ENCODE measurements around the gene RIPOR1.

The RIPOR1 gene

GRCh38 chr16:67482233-67482924, 46.2 kb upstream of the RIPOR1 start:
- H4K20me1 ChIP-seq (ENCODE audit: control insufficient read depth, insufficient read depth, low read depth, low read length), result no peaks in the 10 kb centered on the region
- TF ChIP-seq CTCF (IDR thresholded peaks at IDR 0.05; ENCODE audit: low read depth, low read length, poor library complexity, severe bottlenecking), result no peak
- no peak for TF ChIP-seq EZH2phosphoT487 (IDR thresholded peaks at IDR 0.05; ENCODE audit: borderline replicate concordance, low read length)
- H3K4me2 ChIP-seq (ENCODE audit: low read length), result peak overlapping the region; percentile 97
- H3K9me3 ChIP-seq (ENCODE audit: control insufficient read depth, insufficient read depth, low read length), result no peaks in the 10 kb centered on the region
- H3K36me3 ChIP-seq (ENCODE audit: control insufficient read depth, low read length), result peaks cover 19% of the 10 kb centered on the region
- H3K4me1 ChIP-seq (ENCODE audit: control insufficient read depth, low read length), result peaks cover 63% of the 10 kb centered on the region
- H3K27me3 ChIP-seq (ENCODE audit: control insufficient read depth, low read length), result no peaks in the 10 kb centered on the region
- H3F3A ChIP-seq (ENCODE audit: control insufficient read depth, insufficient read depth), result peaks cover 9% of the 10 kb centered on the region
- peak overlapping the region; percentile 95 for H3K4me3 ChIP-seq (ENCODE audit: low read length)
- no peaks in the 10 kb centered on the region for H3K9me2 ChIP-seq (replicated peaks; ENCODE audit: control insufficient read depth, low read length)
- peak overlapping the region; percentile 85 for H3K27ac ChIP-seq (ENCODE audit: low read depth, low read length)
- peaks cover 53% of the 10 kb centered on the region for H3K79me2 ChIP-seq (ENCODE audit: control insufficient read depth, low read length)

- H3K4me1 ChIP-seq (ENCODE audit: control insufficient read depth, low read length), result peaks cover 71% of the 10 kb centered on the region
- no peak for TF ChIP-seq CTCF (IDR thresholded peaks at IDR 0.05; ENCODE audit: low read depth, low read length, poor library complexity, severe bottlenecking)
- H3K4me3 ChIP-seq (ENCODE audit: low read length), result peak within 1 kb of the TSS; percentile 95
- peaks cover 16% of the 10 kb centered on the region for H3F3A ChIP-seq (ENCODE audit: control insufficient read depth, insufficient read depth)
- H3K4me2 ChIP-seq (ENCODE audit: low read length), result peak within 1 kb of the TSS; percentile 97
- peaks cover 45% of the 10 kb centered on the region for H3K79me2 ChIP-seq (ENCODE audit: control insufficient read depth, low read length)
- no peak within 1 kb of the TSS for H3K27ac ChIP-seq (ENCODE audit: low read depth, low read length)
- no peaks in the 10 kb centered on the region for H3K9me3 ChIP-seq (ENCODE audit: control insufficient read depth, insufficient read depth, low read length)
- H3K9me2 ChIP-seq (replicated peaks; ENCODE audit: control insufficient read depth, low read length), result no peaks in the 10 kb centered on the region
- H3K36me3 ChIP-seq (ENCODE audit: control insufficient read depth, low read length), result peaks cover 16% of the 10 kb centered on the region
- no peaks in the 10 kb centered on the region for H3K27me3 ChIP-seq (ENCODE audit: control insufficient read depth, low read length)
- H4K20me1 ChIP-seq (ENCODE audit: control insufficient read depth, insufficient read depth, low read depth, low read length), result no peaks in the 10 kb centered on the region
Measured at GRCh38 chr16:67483150-67483549, 45.5 kb upstream of the RIPOR1 start, which contains the start of gene AGRP. Gene AGRP (minus strand): TSS chr16:67483547. CDS start chr16:67483398, 149 bp downstream.

- H4K20me1 ChIP-seq (ENCODE audit: control insufficient read depth, insufficient read depth, low read depth, low read length), result no peaks in the 10 kb centered on the region
- H3K4me2 ChIP-seq (ENCODE audit: low read length), result peak overlapping the region; percentile 32; the same call in 1 of the 2 replicates
- H3K9me3 ChIP-seq (ENCODE audit: control insufficient read depth, insufficient read depth, low read length), result no peaks in the 10 kb centered on the region
- no peaks in the 10 kb centered on the region for H3K27me3 ChIP-seq (ENCODE audit: control insufficient read depth, low read length)
- TF ChIP-seq EZH2phosphoT487 (IDR thresholded peaks at IDR 0.05; ENCODE audit: borderline replicate concordance, low read length) (no peak), CTCF (IDR thresholded peaks at IDR 0.05; ENCODE audit: low read depth, low read length, poor library complexity, severe bottlenecking) (no peak)
- peaks cover 16% of the 10 kb centered on the region for H3K36me3 ChIP-seq (ENCODE audit: control insufficient read depth, low read length)
- peaks cover 39% of the 10 kb centered on the region for H3K79me2 ChIP-seq (ENCODE audit: control insufficient read depth, low read length)
- H3K4me3 ChIP-seq (ENCODE audit: low read length), result no peak overlapping the region
- peaks cover 77% of the 10 kb centered on the region for H3K4me1 ChIP-seq (ENCODE audit: control insufficient read depth, low read length)
- H3K9me2 ChIP-seq (replicated peaks; ENCODE audit: control insufficient read depth, low read length), result no peaks in the 10 kb centered on the region
- peaks cover 17% of the 10 kb centered on the region for H3F3A ChIP-seq (ENCODE audit: control insufficient read depth, insufficient read depth)
- no peak overlapping the region for H3K27ac ChIP-seq (ENCODE audit: low read depth, low read length)
Measured at GRCh38 chr16:67483731-67484525, 44.7 kb upstream of the RIPOR1 start.
